Skeletal muscle satellite cell (primary cell): ENCODE results near the gene GPC6.
A peak's percentile ranks its signal among the peaks of the same experiment; 100 is the strongest.

Experiments used
- H3K27me3 ChIP-seq: 2 replicates; pipeline ENCODE4 v1.7.0; 2013; ENCODE audit warnings: low read length; ENCODE audit not compliant: control insufficient read depth, insufficient read depth
- H3K36me3 ChIP-seq: 2 replicates; pipeline ENCODE4 v1.7.0; 2013; ENCODE audit warnings: mild to moderate bottlenecking, control low read depth, low read length; ENCODE audit not compliant: insufficient read depth
- H3K4me1 ChIP-seq: 2 replicates; pipeline ENCODE4 v1.7.0; 2013; ENCODE audit warnings: low read length; ENCODE audit not compliant: control insufficient read depth, insufficient read depth
- H3K4me2 ChIP-seq: 2 replicates; pipeline ENCODE4 v1.7.0; 2013; ENCODE audit warnings: mild to moderate bottlenecking, low read length
- H3K4me3 ChIP-seq: 2 replicates; pipeline ENCODE4 v1.7.0; 2013; ENCODE audit warnings: low read length
- H3K9ac ChIP-seq: 2 replicates; pipeline ENCODE4 v1.7.0; 2013; ENCODE audit warnings: mild to moderate bottlenecking, low read depth, low read length, moderate library complexity
- H3K9me3 ChIP-seq: replicated peaks from 2 replicates; pipeline ENCODE4 v1.7.0; 2013; ENCODE audit warnings: mild to moderate bottlenecking, control low read depth, low read length

GPC6 gene

DNA sequence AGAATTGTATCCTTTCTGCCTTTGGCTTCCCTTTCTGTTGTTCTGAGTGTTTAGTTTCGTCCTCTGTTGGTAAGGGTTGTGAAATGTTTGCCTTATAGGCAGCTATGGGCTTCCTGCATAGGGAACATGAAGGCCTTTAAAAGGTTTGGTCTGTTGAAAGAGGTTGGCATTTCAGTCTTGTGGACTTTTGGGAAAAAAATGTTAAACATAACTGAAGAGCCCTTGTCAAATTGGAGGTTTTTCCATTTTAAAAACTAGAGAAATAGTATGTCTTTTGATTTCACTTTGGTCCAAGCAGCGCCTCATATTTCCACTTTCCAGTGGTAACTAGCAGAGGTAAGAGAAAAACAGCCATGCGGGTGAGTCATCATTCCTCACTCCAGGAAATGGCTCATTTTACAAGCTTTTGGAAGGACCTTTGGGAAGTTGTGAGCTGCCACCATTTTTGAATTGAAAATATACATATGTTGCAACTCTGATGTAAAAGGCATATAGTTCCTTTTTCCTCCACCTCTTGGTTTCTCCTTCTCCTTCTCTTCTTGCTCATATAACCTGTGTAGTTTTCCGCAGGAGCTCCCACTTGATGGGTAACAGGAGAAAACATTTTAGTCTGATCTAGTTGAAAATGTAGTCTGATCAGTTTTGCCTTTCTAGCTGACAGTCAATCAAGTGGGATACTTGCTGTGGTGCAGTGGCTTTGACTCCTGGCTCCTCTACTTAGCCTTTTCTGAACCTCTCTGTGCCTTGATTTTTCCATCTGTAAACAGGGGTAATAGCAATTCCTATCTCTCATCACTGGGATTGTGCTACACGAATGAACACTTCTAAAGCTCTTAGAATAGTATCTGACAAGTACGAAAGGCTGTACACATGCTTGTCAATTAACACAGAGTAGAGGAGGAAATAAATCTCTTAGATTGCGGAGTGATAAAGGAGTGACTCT lies 23.0 kb downstream of the GPC6 start:
- H3K36me3 ChIP-seq, result no peaks in the 10 kb centered on the region
- peak overlapping the region; percentile 21 for H3K4me3 ChIP-seq
- H3K9me3 ChIP-seq, result peaks cover 4% of the 10 kb centered on the region
- no peaks in the 10 kb centered on the region for H3K27me3 ChIP-seq
- H3K4me1 ChIP-seq, result peaks cover 34% of the 10 kb centered on the region
- peak overlapping the region; percentile 52 for H3K4me2 ChIP-seq
- H3K9ac ChIP-seq, result peak overlapping the region; percentile 73

- H3K4me3 ChIP-seq, result no peak overlapping the region
- no peaks in the 10 kb centered on the region for H3K36me3 ChIP-seq
- no peak overlapping the region for H3K4me2 ChIP-seq
- H3K9me3 ChIP-seq, result peaks cover 4% of the 10 kb centered on the region
- no peak overlapping the region for H3K9ac ChIP-seq
- H3K27me3 ChIP-seq, result no peaks in the 10 kb centered on the region
- peaks cover 5% of the 10 kb centered on the region for H3K4me1 ChIP-seq
Measured at GRCh38 chr13:93254775-93255174, 28.2 kb downstream of the GPC6 start.

- Histone ChIP-seq H3K4me1 (peaks cover 22% of the 10 kb centered on the region), H3K27me3 (no peaks in the 10 kb centered on the region)
Measured at GRCh38 chr13:93256998-93257397, 30.4 kb downstream of the GPC6 start.

DNA sequence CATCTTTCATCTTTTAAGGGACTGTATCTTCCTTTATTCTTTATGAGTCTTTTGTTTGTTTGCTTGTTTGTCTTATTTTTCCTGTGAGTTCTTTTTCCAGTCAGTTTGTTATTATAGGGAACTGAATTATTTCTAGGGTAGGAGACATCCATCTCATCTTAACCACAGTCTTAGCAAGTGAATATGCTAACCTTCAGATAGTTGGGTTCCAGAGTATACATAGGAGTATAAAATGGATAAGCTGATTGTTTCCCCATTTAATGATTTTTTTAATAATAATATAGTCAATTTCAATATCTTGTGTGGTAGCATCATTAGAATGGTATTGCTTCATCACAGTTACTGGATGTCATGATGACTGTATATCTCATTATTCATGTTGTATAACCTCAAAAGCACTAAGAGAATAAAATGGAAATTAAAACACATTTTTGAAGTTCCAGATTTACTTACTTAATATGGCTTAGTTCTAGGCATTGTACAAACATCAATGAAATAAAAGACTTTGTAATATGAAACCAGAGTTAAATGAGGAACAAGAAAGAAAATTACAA lies 33.0 kb downstream of the GPC6 start:
- no peaks in the 10 kb centered on the region for H3K9me3 ChIP-seq
- no peak overlapping the region for H3K4me2 ChIP-seq
- no peaks in the 10 kb centered on the region for H3K27me3 ChIP-seq
- peaks cover 38% of the 10 kb centered on the region for H3K4me1 ChIP-seq
- H3K36me3 ChIP-seq, result no peaks in the 10 kb centered on the region
- H3K9ac ChIP-seq, result no peak overlapping the region
- H3K4me3 ChIP-seq, result no peak overlapping the region

More at GRCh38 chr13:93256998-93257397, 30.4 kb downstream of the GPC6 start:
- H3K4me3 ChIP-seq, result no peak overlapping the region
- H3K4me2 ChIP-seq, result no peak overlapping the region
- H3K9me3 ChIP-seq, result no peaks in the 10 kb centered on the region
- H3K36me3 ChIP-seq, result no peaks in the 10 kb centered on the region
- no peak overlapping the region for H3K9ac ChIP-seq

DNA sequence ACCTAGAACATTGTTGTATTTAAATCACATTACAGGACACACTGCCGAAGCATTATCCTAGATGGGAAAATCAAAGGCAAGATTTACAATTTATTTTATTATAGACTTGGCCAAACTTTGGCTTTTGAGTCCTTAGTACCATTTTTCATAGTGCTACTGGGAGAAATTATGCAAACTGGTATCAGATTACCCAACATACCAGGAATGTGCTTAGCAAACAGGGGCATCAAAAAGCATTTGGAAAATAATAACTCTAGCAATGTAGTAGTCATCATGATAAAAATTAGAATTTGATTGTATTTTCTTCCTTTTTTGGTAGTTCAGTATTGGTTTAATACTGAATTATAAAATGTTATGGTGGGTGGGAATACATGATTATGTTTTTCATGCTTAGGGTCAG lies 34.0 kb downstream of the GPC6 start:
- no peak overlapping the region for H3K9ac ChIP-seq
- H3K4me1 ChIP-seq, result peaks cover 38% of the 10 kb centered on the region
- H3K4me3 ChIP-seq, result no peak overlapping the region
- no peaks in the 10 kb centered on the region for H3K9me3 ChIP-seq
- H3K4me2 ChIP-seq, result no peak overlapping the region
- no peaks in the 10 kb centered on the region for H3K27me3 ChIP-seq
- no peaks in the 10 kb centered on the region for H3K36me3 ChIP-seq

- H3K4me3 ChIP-seq, result no peak overlapping the region
- no peaks in the 10 kb centered on the region for H3K36me3 ChIP-seq
- peaks cover 38% of the 10 kb centered on the region for H3K4me1 ChIP-seq
- peak overlapping the region; percentile 1 for H3K4me2 ChIP-seq
- no peaks in the 10 kb centered on the region for H3K27me3 ChIP-seq
- peak overlapping the region; percentile 45 for H3K9ac ChIP-seq
- H3K9me3 ChIP-seq, result no peaks in the 10 kb centered on the region
Measured at GRCh38 chr13:93262729-93263345, 36.2 kb downstream of the GPC6 start.

- H3K4me3 ChIP-seq, result no peak overlapping the region
Measured at GRCh38 chr13:93264876-93265275, 38.3 kb downstream of the GPC6 start.

DNA sequence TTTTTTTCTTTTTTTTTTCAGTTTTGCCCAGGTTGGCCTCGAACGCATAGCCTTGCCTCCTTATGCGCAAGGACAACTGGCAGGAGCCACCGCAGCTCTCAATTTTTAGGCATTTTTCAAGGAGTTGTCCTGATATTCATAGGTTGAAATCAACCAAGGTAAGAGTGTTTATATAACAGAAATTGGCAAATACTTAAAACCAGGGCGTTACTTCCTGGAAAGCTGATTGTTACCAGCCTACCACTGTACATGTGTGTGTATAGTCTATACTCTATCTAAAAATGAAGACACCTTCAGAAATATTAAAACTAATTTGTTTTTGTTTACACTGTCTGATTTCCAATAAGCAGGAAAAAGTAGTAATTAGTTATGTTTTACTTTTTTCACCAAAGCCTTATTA lies 39.2 kb downstream of the GPC6 start:
- H3K4me2 ChIP-seq, result no peak overlapping the region
- H3K4me1 ChIP-seq, result peaks cover 30% of the 10 kb centered on the region
- no peaks in the 10 kb centered on the region for H3K9me3 ChIP-seq
- no peaks in the 10 kb centered on the region for H3K27me3 ChIP-seq
- no peak overlapping the region for H3K9ac ChIP-seq
- no peaks in the 10 kb centered on the region for H3K36me3 ChIP-seq
- no peak overlapping the region for H3K4me3 ChIP-seq

More at GRCh38 chr13:93264876-93265275, 38.3 kb downstream of the GPC6 start:
- Histone ChIP-seq H3K4me1 (peaks cover 38% of the 10 kb centered on the region), H3K9ac (no peak overlapping the region), H3K9me3 (no peaks in the 10 kb centered on the region), H3K4me2 (no peak overlapping the region), H3K36me3 (no peaks in the 10 kb centered on the region), H3K27me3 (no peaks in the 10 kb centered on the region)

DNA sequence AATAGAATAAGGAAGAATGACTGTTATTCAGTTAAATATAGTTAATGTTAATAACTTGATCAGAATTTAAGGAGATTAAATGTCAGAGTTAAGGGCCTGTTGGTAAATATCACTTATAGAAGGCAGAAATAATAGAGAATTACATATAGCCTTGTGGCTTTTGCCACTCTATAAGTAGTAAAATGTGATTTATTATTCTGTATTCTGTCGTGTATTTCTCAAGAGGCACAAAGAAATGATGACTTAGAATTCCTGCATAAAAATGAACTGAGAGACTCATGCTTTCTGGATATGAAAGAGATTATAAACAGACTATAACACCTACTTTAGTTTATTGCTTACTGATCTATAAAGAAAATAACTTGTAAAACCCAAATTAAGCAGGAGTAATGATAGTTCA lies 40.1 kb downstream of the GPC6 start:
- Histone ChIP-seq H3K9me3 (no peaks in the 10 kb centered on the region), H3K36me3 (no peaks in the 10 kb centered on the region), H3K9ac (no peak overlapping the region), H3K4me1 (peaks cover 21% of the 10 kb centered on the region), H3K27me3 (no peaks in the 10 kb centered on the region), H3K4me2 (no peak overlapping the region), H3K4me3 (no peak overlapping the region)

GRCh38 chr13:93268327-93269028 lies 41.9 kb downstream of the GPC6 start:
- Histone ChIP-seq H3K9ac (no peak overlapping the region), H3K27me3 (no peaks in the 10 kb centered on the region), H3K36me3 (no peaks in the 10 kb centered on the region), H3K4me2 (no peak overlapping the region), H3K4me3 (no peak overlapping the region), H3K4me1 (peaks cover 3% of the 10 kb centered on the region), H3K9me3 (no peaks in the 10 kb centered on the region)
